SK-N-MC (cell line): ENCODE measurements around the gene MMAB.

ENCODE experiments used
- EZH2 ChIP-seq: fragments of 200-600 bp; sonication (generic); IDR thresholded peaks from one replicate; pipeline ENCODE4 v1.6.1; 2017; ENCODE audit warnings: antibody characterized with exemption
- POLR2AphosphoS5 ChIP-seq: IDR thresholded peaks from 2 replicates; pipeline ENCODE4 v1.6.1; 2012; ENCODE audit warnings: mild to moderate bottlenecking, low read depth, low read length, borderline replicate concordance

DNA sequence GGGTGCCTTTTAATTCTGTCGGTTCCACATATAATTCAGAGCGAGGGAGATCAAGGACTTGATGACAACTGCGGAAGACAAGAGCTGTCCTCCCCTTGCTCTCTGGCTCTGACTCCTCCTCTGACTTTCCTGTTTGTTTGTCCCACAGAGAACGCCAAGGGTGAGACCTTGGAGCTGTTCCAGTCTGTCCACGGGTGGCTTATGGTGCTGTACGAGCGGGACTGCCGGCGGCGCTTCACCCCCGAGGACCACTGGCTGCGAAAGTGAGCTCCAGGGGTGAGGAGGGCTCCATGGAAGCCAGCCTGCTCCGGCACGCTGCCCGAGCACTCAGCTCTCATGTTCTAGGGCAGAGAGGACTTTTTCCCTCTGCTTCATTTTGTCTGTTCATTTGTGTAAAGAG, 63.1 kb downstream of the MMAB start:
- TF ChIP-seq EZH2 (no peak), POLR2AphosphoS5 (no peak)
